GM12878 (cell line): ENCODE measurements around the gene SNAP29. TPM values are rescaled to one million over a fixed set of nuclear protein-coding genes. Genes with fewer than 3 reads are reported as not detected.

Experiments used
- ATAC-seq: fragments of 200-7000 bp; cut with Tn5 transposase; 3 replicates; pipeline ENCODE4 v1.9.1; 2020; ENCODE audit warnings: mild to moderate bottlenecking, moderate library complexity
- BruUV-seq: library from RNA; stranded (reverse); fragments of 400-500 nt; replicated peaks from 2 replicates; lab custom pipeline; 2021; lab: Mats Ljungman, UMichigan
- CTCF ChIA-PET: fragments of 300-600 bp; sonication (Branson Sonifier 250); formaldehyde crosslinking; extraction: SDS; loops from one replicate; lab custom pipeline; 2021; ENCODE audit warnings: inconsistent platforms; lab: Yijun Ruan, JAX
- POLR2A ChIA-PET: fragments of 350-600 bp; formaldehyde crosslinking; extraction: SDS; loops from one replicate; lab custom pipeline; 2021; ENCODE audit warnings: inconsistent platforms; lab: Charles Lee
- RAD21 ChIA-PET: fragments of 300-600 bp; sonication (Branson Sonifier 250); formaldehyde crosslinking; loops from one replicate; lab custom pipeline; 2023; ENCODE audit warnings: antibody characterized with exemption; ENCODE audit not compliant: unreplicated experiment; lab: Charles Lee
- SMC1A ChIA-PET: fragments of 300-600 bp; sonication (Branson Sonifier 250); formaldehyde crosslinking; loops from one replicate; lab custom pipeline; 2023; ENCODE audit not compliant: unreplicated experiment, uncharacterized antibody; lab: Charles Lee
- DNase-seq: peaks from one replicate; pipeline ENCODE4 v3.0.0-alpha.2; 2011; ENCODE audit warnings: low read depth, low spot score
- FAIRE-seq: peaks from 3 replicates; lab custom pipeline; 2011; peaks lifted over from hg19 to GRCh38; lab: Jason Lieb, UNC
- H2AFZ ChIP-seq: 2 replicates; pipeline ENCODE4 v1.6.0; 2011; ENCODE audit warnings: low read depth, low read length, control low read depth; ENCODE audit not compliant: control insufficient read depth
- H3K27ac ChIP-seq: 2 replicates; pipeline ENCODE4 v1.5.1; 2011; ENCODE audit warnings: control low read depth; ENCODE audit not compliant: control insufficient read depth, insufficient read depth
- H3K27me3 ChIP-seq, 2 experiments: replicated peaks in 1 of 2; 2 replicates each; pipeline versions ENCODE4 v1.6.0 to v1.6.1; 2011; ENCODE audit warnings: low read length in 1 of 2; ENCODE audit not compliant: control insufficient read depth in 2 of 2, insufficient read depth in 2 of 2
- H3K36me3 ChIP-seq, 2 experiments: 2 replicates each; pipeline ENCODE4 v1.5.1; 2011; ENCODE audit warnings: low read length in 1 of 2; ENCODE audit not compliant: control insufficient read depth in 2 of 2, insufficient read depth in 2 of 2
- H3K4me1 ChIP-seq: 2 replicates; pipeline ENCODE4 v1.6.1; 2011; ENCODE audit warnings: mild to moderate bottlenecking, low read length, moderate library complexity, mixed read lengths; ENCODE audit not compliant: control insufficient read depth, insufficient read depth
- H3K4me2 ChIP-seq: 2 replicates; pipeline ENCODE4 v1.6.0; 2011; ENCODE audit warnings: control low read depth; ENCODE audit not compliant: control insufficient read depth, insufficient read depth
- H3K4me3 ChIP-seq: fragments of 200-600 bp; sonication (generic); 2 replicates; pipeline ENCODE4 v1.5.1; 2016
- H3K79me2 ChIP-seq: 2 replicates; pipeline ENCODE4 v1.6.0; 2011; ENCODE audit warnings: low read length; ENCODE audit not compliant: control insufficient read depth, insufficient read depth
- H3K9ac ChIP-seq: 2 replicates; pipeline ENCODE4 v1.8.0; 2011; ENCODE audit warnings: low read length, control low read depth, mixed read lengths; ENCODE audit not compliant: control insufficient read depth, insufficient read depth
- H3K9me3 ChIP-seq: replicated peaks from 3 replicates; pipeline ENCODE4 v1.5.1; 2011; ENCODE audit warnings: mild to moderate bottlenecking, low read length; ENCODE audit not compliant: control insufficient read depth, insufficient read depth
- H4K20me1 ChIP-seq: 2 replicates; pipeline ENCODE4 v1.6.0; 2011; ENCODE audit not compliant: control insufficient read depth, insufficient read depth
- HDGF ChIP-seq: fragments of 450-650 bp; IDR thresholded peaks from 2 replicates; pipeline ENCODE4 v1.6.1; 2016; ENCODE audit warnings: antibody characterized with exemption
- KDM1A ChIP-seq: fragments of 200-600 bp; sonication (generic); IDR thresholded peaks from 2 replicates; pipeline ENCODE4 v1.6.1; 2016; ENCODE audit warnings: borderline replicate concordance
- MYC ChIP-seq: IDR thresholded peaks from 2 replicates; pipeline ENCODE4 v1.6.1; 2011; ENCODE audit warnings: mild to moderate bottlenecking, low read length, moderate library complexity, inconsistent platforms; ENCODE audit not compliant: insufficient read depth, insufficient replicate concordance, insufficient read length, severe bottlenecking
- RBBP5 ChIP-seq: fragments of 200-600 bp; sonication (generic); conservative IDR thresholded peaks from 2 replicates; pipeline ENCODE4 v1.6.1; 2016
- SIN3A ChIP-seq: IDR thresholded peaks from 2 replicates; pipeline ENCODE4 v1.6.1; 2012; ENCODE audit warnings: low read depth, low read length, improper control_type of control experiment
- SMAD5 ChIP-seq: IDR thresholded peaks from 2 replicates; pipeline ENCODE4 v1.6.1; 2016; ENCODE audit warnings: antibody characterized with exemption, low read depth
- TCF12 ChIP-seq: IDR thresholded peaks from 2 replicates; pipeline ENCODE4 v1.6.1; 2011; ENCODE audit warnings: low read depth, mild to moderate bottlenecking, low read length
- TCF7 ChIP-seq: IDR thresholded peaks from 2 replicates; pipeline ENCODE4 v1.6.1; 2014; ENCODE audit warnings: antibody characterized with exemption, borderline replicate concordance
- ZNF217 ChIP-seq: fragments of 450-650 bp; IDR thresholded peaks from 2 replicates; pipeline ENCODE4 v1.6.1; 2017; ENCODE audit warnings: antibody characterized with exemption, mild to moderate bottlenecking
- WGBS: methylation state at CpG from one replicate; pipeline ENCODE4 v1.1.6; 2016; ENCODE audit warnings: low lambda C conversion rate; ENCODE audit not compliant: insufficient replicate concordance, insufficient coverage; ENCODE audit errors: missing lambda C conversion rate; 5-methylcytosine and 5-hydroxymethylcytosine counted together
- in situ Hi-C: fragments of 300-500 bp; cut with MboI; formaldehyde crosslinking; loops from 9 replicates; pipeline ENCODE4 v1.14.3; 2018; ENCODE audit warnings: mixed read lengths
- intact Hi-C: fragments of 100-400 bp; cut with micrococcal nuclease; formaldehyde crosslinking; loops from one replicate; pipeline ENCODE4 v1.14.2; 2022; ENCODE audit not compliant: unreplicated experiment
- polyA plus RNA-seq, 11 experiments: library from polyadenylated mRNA; depleted of rRNA in 4 of 11; unstranded in 6 of 11; stranded (reverse) in 5 of 11; fragments of >200 nt; fragmentation: Nextera tagmentation in 4 of 11; fragmentation: Illumina TruSeq in 1 of 11; extraction: Ambion mirVana in 4 of 11; extraction: Trizol in 1 of 11; gene quantifications; 1 replicate in 1 of 11; 2 replicates in 10 of 11; pipeline versions ENCODE4 v1.2.1 to v1.2.3, GENCODE V29; 2011 to 2016; ENCODE audit warnings: inconsistent platforms in 2 of 11, missing spikeins in 2 of 11, low read depth in 1 of 11
- total RNA-seq, 4 experiments: library from RNA; depleted of rRNA in 3 of 4; stranded (reverse); fragments of >200 nt in 3 of 4; fragmentation: Illumina TruSeq in 1 of 4; extraction: Trizol in 1 of 4; gene quantifications; 2 replicates each; pipeline versions ENCODE4 v1.2.1 to v1.2.3, GENCODE V29; 2013 to 2021

SNAP29 gene
- total and polyA plus RNA-seq, 10 of the 15 experiments (the other 5 are each of a cell fraction or from before 2014, with no cell fraction given), result 4.7 to 45.7 (median 27.9) TPM

DNA sequence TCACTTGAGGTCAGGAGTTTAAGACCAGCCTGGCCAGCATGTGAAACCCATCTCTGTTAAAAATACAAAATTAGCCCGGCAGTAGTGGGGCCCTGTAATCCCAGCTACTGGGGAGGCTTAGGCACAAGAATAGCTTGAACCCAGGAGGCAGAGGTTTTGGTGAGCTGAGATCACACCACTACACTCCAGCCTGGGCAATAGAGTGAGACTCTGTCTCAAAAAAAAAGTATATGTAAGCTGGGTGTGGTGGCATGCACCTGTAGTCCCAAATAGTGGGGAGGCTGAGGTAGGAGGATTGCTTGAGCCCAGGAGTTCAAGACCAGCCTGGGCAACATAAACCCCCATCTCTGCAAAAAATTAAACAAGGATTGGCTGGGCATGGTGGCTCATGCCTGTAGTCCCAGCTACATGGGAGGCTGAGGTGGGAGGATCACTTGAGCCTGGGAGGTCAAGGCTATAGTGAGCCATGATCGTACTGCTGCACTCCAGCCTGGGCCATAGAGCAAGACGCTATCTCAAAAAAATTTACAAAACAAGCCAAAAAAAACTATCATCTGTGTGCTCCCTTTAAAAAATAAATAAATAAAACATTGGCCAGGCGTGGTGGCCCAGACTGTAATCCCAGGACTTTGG lies 69.2 kb downstream of the SNAP29 start:
- ChIA-PET SMC1A (no interaction called here), RAD21 (interaction anchor here (1.0 kb wide), 1 partner anchor 69 kb away, joined by 3 read pairs; no protein-coding TSS in a partner anchor), CTCF (interaction anchor here (0.9 to 1.0 kb wide), 2 partner anchors 8 to 43 kb away, joined by 3 to 6 read pairs; no protein-coding TSS in a partner anchor), POLR2A (interaction anchor here (0.6 kb wide), 1 partner anchor 669 kb away, joined by 3 read pairs; no protein-coding TSS in a partner anchor)
- Histone ChIP-seq H3K36me3 (peaks cover 1 to 9% of the 10 kb centered on the region in 2 experiments; a peak in 3 of 4 replicates), H3K9me3 (no peaks in the 10 kb centered on the region; the same call in 2 of the 3 replicates), H3K79me2 (peaks cover 86% of the 10 kb centered on the region), H4K20me1 (no peaks in the 10 kb centered on the region; the same call in none of the 2 replicates), H3K27ac (no peak overlapping the region), H3K4me1 (peaks cover 13% of the 10 kb centered on the region), H3K9ac (no peak overlapping the region), H3K4me2 (no peak overlapping the region), H2AFZ (no peak overlapping the region), H3K27me3 (no peaks in the 10 kb centered on the region), H3K4me3 (no peak overlapping the region)
- 96% methylated on average over 4 of the region's 4 CpGs for WGBS
- intact Hi-C loops, result no loop called here
- TF ChIP-seq TCF7, result no peak
- no peak for TF ChIP-seq HDGF
- TF ChIP-seq KDM1A, result no peak
- no peak for TF ChIP-seq ZNF217
- TF ChIP-seq MYC, result no peak
- TF ChIP-seq RBBP5, result no peak
- no peak for TF ChIP-seq SMAD5
- no peak for TF ChIP-seq SIN3A
- TF ChIP-seq TCF12, result no peak
- DNase-seq, result no peak
- no peak for ATAC-seq
- in situ Hi-C loops, result no loop called here
- no peak for FAIRE-seq
- BruUV-seq, result no TSS peak
